H1 (cell line): ENCODE results near the gene FBN2. TPM values are rescaled to one million over a fixed set of nuclear protein-coding genes. Genes with fewer than 3 reads are reported as not detected.

ENCODE experiments used
- BRCA1 ChIP-seq: IDR thresholded peaks from 2 replicates; pipeline ENCODE4 v1.6.1; 2012; ENCODE audit warnings: low read depth, low read length, improper control_type of control experiment
- GTF2F1 ChIP-seq: IDR thresholded peaks from 2 replicates; pipeline ENCODE4 v1.6.1; 2012; ENCODE audit warnings: low read depth, low read length, improper control_type of control experiment, borderline replicate concordance
- JUND ChIP-seq: IDR thresholded peaks from 2 replicates; pipeline ENCODE4 v1.6.1; 2011; ENCODE audit warnings: mild to moderate bottlenecking, improper control_type of control experiment, low read length
- KDM5A ChIP-seq: fragments of 200-600 bp; IDR thresholded peaks from 2 replicates; pipeline ENCODE4 v1.7.1; 2012; ENCODE audit warnings: mild to moderate bottlenecking, low read length, inconsistent platforms, mixed read lengths
- POLR2AphosphoS5 ChIP-seq: IDR thresholded peaks from 2 replicates; pipeline ENCODE4 v1.6.1; 2011; ENCODE audit warnings: low read depth, low read length
- RBBP5 ChIP-seq: IDR thresholded peaks from 2 replicates; pipeline ENCODE4 v1.7.1; 2012; ENCODE audit warnings: low read depth, mild to moderate bottlenecking, inconsistent platforms, low read length, moderate library complexity, borderline replicate concordance
- SIX5 ChIP-seq: IDR thresholded peaks from 2 replicates; pipeline ENCODE4 v1.6.1; 2011; ENCODE audit warnings: mild to moderate bottlenecking, low read depth, low read length
- polyA plus RNA-seq, 7 experiments: library from polyadenylated mRNA; depleted of rRNA in 3 of 7; stranded (reverse) in 5 of 7; unstranded in 2 of 7; fragments of >200 nt in 5 of 7; fragments of 200-250 nt in 2 of 7; gene quantifications; 1 replicate in 5 of 7; 2 replicates in 1 of 7; 4 replicates in 1 of 7; pipeline versions ENCODE4 v1.2.1 to v1.2.3, GENCODE V29; 2011 to 2013; ENCODE audit warnings: missing spikeins in 2 of 7, mixed read lengths in 2 of 7
- total RNA-seq: library from RNA; stranded (reverse); fragmentation: NEBNext Ultra II Directional; extraction: Animal tissue kit (Norgen Biotek cat#: 25700); gene quantifications from 2 replicates; pipeline ENCODE4 v1.2.1, GENCODE V29; 2021
- TF ChIP-seq, protein P1 (sequence below): IDR thresholded peaks from 2 replicates; pipeline ENCODE4 v1.6.1; 2011; ENCODE audit warnings: low read depth, mild to moderate bottlenecking, low read length; ENCODE audit not compliant: insufficient read depth

FBN2 gene
- total and polyA plus RNA-seq, 2 of the 8 experiments (the other 6 are each of a cell fraction or from before 2014, with no cell fraction given), result 14.1 to 16.3 TPM

DNA sequence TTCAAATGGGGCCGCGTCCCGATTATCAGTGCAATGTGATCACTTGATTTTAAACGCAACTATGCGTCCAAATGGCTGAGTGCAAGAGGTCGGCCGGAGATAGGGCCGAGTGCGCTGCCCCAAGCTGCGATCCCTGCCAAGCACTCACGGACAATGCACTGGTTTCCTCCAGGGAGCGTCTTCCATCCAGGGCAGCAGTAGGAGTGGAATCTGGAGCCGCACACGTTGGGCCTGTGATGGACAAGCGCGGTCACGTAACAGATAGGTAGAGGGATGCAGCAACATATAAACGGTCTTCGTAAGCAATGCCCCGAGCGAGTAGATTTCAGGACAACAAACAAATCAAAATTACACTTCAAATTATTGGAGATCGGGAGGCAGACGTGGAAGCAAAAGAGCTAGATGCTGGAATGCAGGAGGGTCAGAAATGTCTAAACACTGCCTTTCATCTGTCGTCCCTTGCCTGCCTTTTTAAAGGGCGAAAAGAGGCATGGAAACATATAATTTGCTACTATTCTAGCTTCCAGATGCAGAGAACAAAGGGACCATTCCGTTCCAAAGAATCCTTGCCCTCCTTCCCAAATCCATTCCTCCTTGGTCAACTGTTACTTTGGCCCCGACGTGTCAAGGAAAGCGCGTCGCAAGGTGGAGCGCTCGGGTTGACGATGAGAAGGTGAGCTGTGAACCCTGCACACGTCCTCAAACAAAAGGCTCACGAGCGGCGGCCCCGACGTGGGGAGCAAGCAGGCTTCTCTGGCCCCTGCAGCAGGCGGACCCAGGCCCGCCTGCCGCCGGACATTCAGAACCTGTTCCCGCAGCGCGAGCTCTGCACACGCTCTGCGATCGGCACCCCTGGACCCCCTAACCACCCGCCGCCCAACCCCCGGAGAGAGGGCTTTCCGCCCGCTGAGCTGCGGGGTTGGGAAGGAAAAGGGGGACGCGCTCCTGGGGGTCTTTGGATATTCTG, 1.5 kb downstream of the FBN2 start (continued):
- no peak for TF ChIP-seq GTF2F1
- no peak for TF ChIP-seq RBBP5
- TF ChIP-seq BRCA1, result no peak
- no peak for TF ChIP-seq KDM5A
- no peak for TF ChIP-seq JUND
- no peak; the same call in 1 of the 2 replicates for TF ChIP-seq POLR2AphosphoS5
- no peak for TF ChIP-seq SIX5
- TF ChIP-seq, protein P1, sequence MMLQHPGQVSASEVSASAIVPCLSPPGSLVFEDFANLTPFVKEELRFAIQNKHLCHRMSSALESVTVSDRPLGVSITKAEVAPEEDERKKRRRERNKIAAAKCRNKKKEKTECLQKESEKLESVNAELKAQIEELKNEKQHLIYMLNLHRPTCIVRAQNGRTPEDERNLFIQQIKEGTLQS, result no peak
- TF ChIP-seq, all 59 proteins: peak for 11
